ENCODE data around the gene RASGRF1.

RASGRF1 gene

GRCh38 chr15:78951841-78952238 lies 138.7 kb downstream of the RASGRF1 start:
- no peak for DNase-seq

- peak; percentile 36 to 56 for DNase-seq
Observed at GRCh38 chr15:78950902-78951840, 139.4 kb downstream of the RASGRF1 start.

GRCh38 chr15:78950343-78950742 lies 140.2 kb downstream of the RASGRF1 start:
- DNase-seq: no peak

- DNase-seq: no peak
Observed at GRCh38 chr15:78949461-78949860, 141.1 kb downstream of the RASGRF1 start.

- no peak for DNase-seq
Observed at GRCh38 chr15:78947506-78947905, 143.1 kb downstream of the RASGRF1 start.

- no peak for DNase-seq
Observed at GRCh38 chr15:78946493-78946892, 144.1 kb downstream of the RASGRF1 start.

- peak; percentile 72 to 74 for DNase-seq
Observed at GRCh38 chr15:78944669-78945407, 145.7 kb downstream of the RASGRF1 start, which contains the start of gene CTSH. Gene CTSH (minus strand): TSS chr15:78945046. CDS start chr15:78944981, 65 bp downstream.

GRCh38 chr15:78944202-78944625 lies 146.4 kb downstream of the RASGRF1 start:
- no peak for DNase-seq

GRCh38 chr15:78943692-78944091 lies 146.9 kb downstream of the RASGRF1 start:
- no peak for DNase-seq

- no peak for DNase-seq
Observed at GRCh38 chr15:78942741-78943140, 147.8 kb downstream of the RASGRF1 start.

GRCh38 chr15:78938658-78939488 lies 151.7 kb downstream of the RASGRF1 start:
- peak; percentile 81 to 88 for DNase-seq

- DNase-seq: peak; percentile 89 to 91
Observed at GRCh38 chr15:78937132-78937739, 153.3 kb downstream of the RASGRF1 start.

GRCh38 chr15:78934655-78935023 lies 155.9 kb downstream of the RASGRF1 start:
- no peak for DNase-seq

GRCh38 chr15:78933823-78934654 lies 156.5 kb downstream of the RASGRF1 start:
- DNase-seq: no peak

GRCh38 chr15:78933187-78933822 lies 157.3 kb downstream of the RASGRF1 start:
- no peak for DNase-seq

GRCh38 chr15:78932258-78932808 lies 158.2 kb downstream of the RASGRF1 start:
- no peak for DNase-seq

GRCh38 chr15:78931439-78932257 lies 158.9 kb downstream of the RASGRF1 start:
- no peak for DNase-seq

GRCh38 chr15:78930577-78931388 lies 159.8 kb downstream of the RASGRF1 start:
- DNase-seq: no peak
